CD8-positive, alpha-beta memory T cell (primary cell): ENCODE measurements around the gene MAP2K3. TPM values are rescaled to one million over a fixed set of nuclear protein-coding genes. Genes with fewer than 3 reads are reported as not detected.
"Not testable (repeated sequence)": the region's sequence is repeated elsewhere in the genome, so short reads cannot be mapped to it uniquely, and the experiment has no call there.

Experiments
- CTCF ChIA-PET: fragments of 350-600 bp; sonication (Branson Sonifier 250); formaldehyde crosslinking; loops from one replicate; lab custom pipeline; 2021; ENCODE audit warnings: antibody characterized with exemption; lab: Charles Lee
- POLR2A ChIA-PET: fragments of 350-600 bp; sonication (Branson Sonifier 250); formaldehyde crosslinking; loops from one replicate; lab custom pipeline; 2021; ENCODE audit warnings: antibody characterized with exemption; lab: Charles Lee
- DNase-seq, 5 donors: peaks; one replicate each; pipeline versions ENCODE4 v3.0.0 to v3.0.0-alpha.2; 2020 to 2022; ENCODE audit warnings: mixed read lengths in 1 of 5
- H3K27ac ChIP-seq: one replicate; pipeline ENCODE4 v1.7.0; 2013; ENCODE audit warnings: low read depth, mild to moderate bottlenecking, low read length, moderate library complexity
- H3K27me3 ChIP-seq: 2 replicates; pipeline ENCODE4 v1.7.0; 2013; ENCODE audit warnings: low read length, mild to moderate bottlenecking; ENCODE audit not compliant: insufficient read depth, poor library complexity, severe bottlenecking
- H3K36me3 ChIP-seq: 2 replicates; pipeline ENCODE4 v1.7.0; 2013; ENCODE audit warnings: mild to moderate bottlenecking, low read length, moderate library complexity; ENCODE audit not compliant: insufficient read depth
- H3K4me1 ChIP-seq: 2 replicates; pipeline ENCODE4 v1.7.0; 2013; ENCODE audit warnings: mild to moderate bottlenecking, low read length, moderate library complexity; ENCODE audit not compliant: insufficient read depth
- H3K4me3 ChIP-seq: 2 replicates; pipeline ENCODE4 v1.7.0; 2013; ENCODE audit warnings: mild to moderate bottlenecking, low read length
- H3K9me3 ChIP-seq: 2 replicates; pipeline ENCODE4 v1.7.0; 2013; ENCODE audit warnings: mild to moderate bottlenecking, low read length
- H3K27ac Mint-ChIP-seq, 8 donors: one replicate each; pipeline ENCODE4 v1.8.0; 2020 to 2021; ENCODE audit warnings: mixed read lengths in 8 of 8, mild to moderate bottlenecking in 6 of 8, inconsistent platforms in 3 of 8, moderate library complexity in 3 of 8
- H3K27me3 Mint-ChIP-seq, 2 donors: one replicate each; pipeline ENCODE4 v1.8.0; 2020 to 2021; ENCODE audit warnings: mixed read lengths in 2 of 2, mild to moderate bottlenecking in 1 of 2, moderate library complexity in 1 of 2
- H3K36me3 Mint-ChIP-seq, 3 donors: one replicate each; pipeline ENCODE4 v1.8.0; 2020 to 2021; ENCODE audit warnings: mixed read lengths in 3 of 3, inconsistent platforms in 1 of 3, mild to moderate bottlenecking in 1 of 3
- H3K4me1 Mint-ChIP-seq, 3 donors: one replicate each; pipeline ENCODE4 v1.8.0; 2020 to 2021; ENCODE audit warnings: mixed read lengths in 3 of 3, inconsistent platforms in 1 of 3, mild to moderate bottlenecking in 1 of 3
- H3K4me3 Mint-ChIP-seq, 7 donors: one replicate each; pipeline ENCODE4 v1.8.0; 2020 to 2021; ENCODE audit warnings: mixed read lengths in 7 of 7, mild to moderate bottlenecking in 6 of 7, moderate library complexity in 4 of 7, inconsistent platforms in 2 of 7
- H3K9me3 Mint-ChIP-seq, 5 donors: one replicate each; pipeline ENCODE4 v1.8.0; 2020 to 2022; ENCODE audit warnings: mixed read lengths in 5 of 5, mild to moderate bottlenecking in 3 of 5, moderate library complexity in 2 of 5, inconsistent platforms in 1 of 5
- polyA plus RNA-seq: library from polyadenylated mRNA; unstranded; fragments of 300-500 nt; fragmentation: Illumina TruSeq; gene quantifications from one replicate; pipeline ENCODE4 v1.2.3, GENCODE V29; 2021
- total RNA-seq, 2 experiments: library from RNA; stranded (reverse); gene quantifications; one replicate each; pipeline ENCODE4 v1.2.3, GENCODE V29; 2021

The MAP2K3 gene
- total and polyA plus RNA-seq, 3 experiments from 2014 or later = 99.8 to 150 (median 139) TPM

- H3K9me3 Mint-ChIP-seq, DNase-seq, H3K36me3 Mint-ChIP-seq, H3K27ac Mint-ChIP-seq, H3K4me1 ChIP-seq, H3K27ac ChIP-seq, H3K4me3 ChIP-seq, H3K4me3 Mint-ChIP-seq, H3K4me1 Mint-ChIP-seq, H3K27me3 Mint-ChIP-seq, H3K27me3 ChIP-seq, H3K36me3 ChIP-seq, CTCF ChIA-PET, H3K9me3 ChIP-seq: not testable (repeated sequence)
- POLR2A ChIA-PET = interaction anchor here (0.6 kb wide), 1 partner anchor 216 kb away, joined by 3 read pairs; no protein-coding TSS in a partner anchor
Measured at GRCh38 chr17:21341279-21341678, 56.8 kb downstream of the MAP2K3 start.

GRCh38 chr17:21341925-21342540 lies 57.5 kb downstream of the MAP2K3 start:
- H3K27ac ChIP-seq, H3K27me3 Mint-ChIP-seq, H3K36me3 ChIP-seq, H3K36me3 Mint-ChIP-seq, H3K4me3 Mint-ChIP-seq, DNase-seq, H3K27ac Mint-ChIP-seq, H3K4me3 ChIP-seq, H3K27me3 ChIP-seq, H3K4me1 Mint-ChIP-seq, H3K4me1 ChIP-seq, H3K9me3 Mint-ChIP-seq, CTCF ChIA-PET, H3K9me3 ChIP-seq: not testable (repeated sequence)
- POLR2A ChIA-PET = interaction anchor here (0.6 kb wide), 1 partner anchor 216 kb away, joined by 3 read pairs; no protein-coding TSS in a partner anchor

- H3K9me3 Mint-ChIP-seq, H3K4me1 Mint-ChIP-seq, H3K36me3 Mint-ChIP-seq, DNase-seq, H3K36me3 ChIP-seq, H3K4me1 ChIP-seq, CTCF ChIA-PET, H3K27me3 Mint-ChIP-seq, H3K9me3 ChIP-seq, H3K4me3 Mint-ChIP-seq, H3K4me3 ChIP-seq, H3K27me3 ChIP-seq, H3K27ac Mint-ChIP-seq, POLR2A ChIA-PET, H3K27ac ChIP-seq: not testable (repeated sequence)
Measured at GRCh38 chr17:21343061-21343949, 58.8 kb downstream of the MAP2K3 start.

- H3K36me3 ChIP-seq, H3K4me1 ChIP-seq, H3K4me3 Mint-ChIP-seq, H3K4me1 Mint-ChIP-seq, H3K4me3 ChIP-seq, CTCF ChIA-PET, H3K27me3 Mint-ChIP-seq, H3K27ac Mint-ChIP-seq, H3K9me3 Mint-ChIP-seq, H3K36me3 Mint-ChIP-seq, H3K9me3 ChIP-seq, DNase-seq, H3K27me3 ChIP-seq, POLR2A ChIA-PET, H3K27ac ChIP-seq: not testable (repeated sequence)
Measured at GRCh38 chr17:21344801-21345200, 60.3 kb downstream of the MAP2K3 start.

- no peak overlapping the region for H3K4me3 Mint-ChIP-seq
- no peak for DNase-seq
- no peak overlapping the region for H3K27ac Mint-ChIP-seq
- peaks cover 0 to 2% (median 0%) of the 10 kb centered on the region in 5 donors for H3K9me3 Mint-ChIP-seq
- H3K4me1 ChIP-seq = no peaks in the 10 kb centered on the region
- peaks cover 2 to 4% (median 3%) of the 10 kb centered on the region in 3 donors for H3K4me1 Mint-ChIP-seq
- H3K4me3 ChIP-seq = no peak overlapping the region
- no peaks in the 10 kb centered on the region for H3K27me3 ChIP-seq
- H3K27ac ChIP-seq = no peak overlapping the region
- H3K9me3 ChIP-seq = no peaks in the 10 kb centered on the region
- ChIA-PET POLR2A (no interaction called here), CTCF (no interaction called here)
- H3K36me3 Mint-ChIP-seq = no peaks in the 10 kb centered on the region
- H3K36me3 ChIP-seq = no peaks in the 10 kb centered on the region
- no peaks in the 10 kb centered on the region for H3K27me3 Mint-ChIP-seq
Measured at GRCh38 chr17:21345236-21345635, 60.7 kb downstream of the MAP2K3 start.

- H3K36me3 ChIP-seq, DNase-seq, H3K4me1 ChIP-seq, H3K4me1 Mint-ChIP-seq, H3K27ac ChIP-seq, CTCF ChIA-PET, H3K4me3 ChIP-seq, H3K9me3 Mint-ChIP-seq, H3K27me3 ChIP-seq, H3K9me3 ChIP-seq, H3K27me3 Mint-ChIP-seq, H3K4me3 Mint-ChIP-seq, H3K36me3 Mint-ChIP-seq, POLR2A ChIA-PET, H3K27ac Mint-ChIP-seq: not testable (repeated sequence)
Measured at GRCh38 chr17:21346107-21346506, 61.6 kb downstream of the MAP2K3 start.

GRCh38 chr17:21346651-21347250 lies 62.2 kb downstream of the MAP2K3 start:
- CTCF ChIA-PET, H3K27me3 ChIP-seq, H3K9me3 Mint-ChIP-seq, DNase-seq, H3K36me3 ChIP-seq, POLR2A ChIA-PET, H3K27me3 Mint-ChIP-seq, H3K4me3 Mint-ChIP-seq, H3K4me3 ChIP-seq, H3K4me1 ChIP-seq, H3K9me3 ChIP-seq, H3K4me1 Mint-ChIP-seq, H3K27ac ChIP-seq, H3K36me3 Mint-ChIP-seq: not testable (repeated sequence)
- H3K27ac Mint-ChIP-seq = peak overlapping the region in 1 of 8 donors; percentile 60

GRCh38 chr17:21347660-21348059 lies 63.1 kb downstream of the MAP2K3 start:
- CTCF ChIA-PET, H3K36me3 Mint-ChIP-seq, H3K4me3 ChIP-seq, POLR2A ChIA-PET, H3K4me3 Mint-ChIP-seq, H3K27me3 ChIP-seq, H3K36me3 ChIP-seq, H3K27ac ChIP-seq, H3K27me3 Mint-ChIP-seq, H3K4me1 Mint-ChIP-seq, H3K4me1 ChIP-seq, H3K9me3 Mint-ChIP-seq, DNase-seq, H3K9me3 ChIP-seq, H3K27ac Mint-ChIP-seq: not testable (repeated sequence)
